Memory B cell (primary cell): ENCODE measurements around the gene FBXL7.

ENCODE experiments used
- ATAC-seq: fragments of 150-1000 bp; cut with Tn5 transposase; 2 replicates; pipeline ENCODE4 v1.10.0; 2021; ENCODE audit warnings: low read depth, mild to moderate bottlenecking, moderate library complexity
- DNase-seq, 2 donors: peaks; one replicate each; pipeline ENCODE4 v3.0.0; 2022; ENCODE audit warnings: low spot score in 2 of 2
- H3K27ac Mint-ChIP-seq: one replicate; pipeline ENCODE4 v1.8.0; 2022; ENCODE audit warnings: mild to moderate bottlenecking, moderate library complexity, mixed read lengths
- H3K27me3 Mint-ChIP-seq: one replicate; pipeline ENCODE4 v1.8.0; 2022; ENCODE audit warnings: mixed read lengths
- H3K36me3 Mint-ChIP-seq: one replicate; pipeline ENCODE4 v1.8.0; 2022; ENCODE audit warnings: mild to moderate bottlenecking, mixed read lengths
- H3K4me1 Mint-ChIP-seq: one replicate; pipeline ENCODE4 v1.8.0; 2022; ENCODE audit warnings: mixed read lengths
- H3K4me3 Mint-ChIP-seq: one replicate; pipeline ENCODE4 v1.8.0; 2022; ENCODE audit warnings: mild to moderate bottlenecking, moderate library complexity, mixed read lengths
- H3K9me3 Mint-ChIP-seq: one replicate; pipeline ENCODE4 v1.8.0; 2022; ENCODE audit warnings: mixed read lengths

The FBXL7 gene

DNA sequence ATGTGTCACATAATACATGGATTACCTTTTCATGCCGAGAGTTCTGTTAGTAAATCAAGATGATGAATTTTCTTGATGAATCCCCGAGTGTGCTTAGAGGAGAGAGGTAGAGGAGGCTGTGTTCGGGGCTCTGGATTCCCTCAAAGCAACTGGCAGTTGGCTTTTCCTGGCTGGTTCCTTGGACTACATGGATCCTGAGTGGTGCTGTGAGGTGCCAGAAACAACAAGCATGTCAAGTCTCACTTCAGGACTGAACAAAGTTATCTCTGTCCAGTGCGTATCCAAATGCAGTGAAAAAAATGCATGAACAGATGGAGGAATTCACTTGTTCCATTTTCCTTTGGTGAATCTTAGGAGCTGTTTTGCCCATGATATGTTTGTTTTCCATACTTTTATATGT lies 231.7 kb downstream of the FBXL7 start:
- Mint-ChIP-seq H3K4me3 (no peak overlapping the region), H3K4me1 (no peaks in the 10 kb centered on the region), H3K36me3 (no peaks in the 10 kb centered on the region), H3K27me3 (no peaks in the 10 kb centered on the region), H3K9me3 (peaks cover 12% of the 10 kb centered on the region), H3K27ac (no peak overlapping the region)
- ATAC-seq (no peak), DNase-seq (no peak)

DNA sequence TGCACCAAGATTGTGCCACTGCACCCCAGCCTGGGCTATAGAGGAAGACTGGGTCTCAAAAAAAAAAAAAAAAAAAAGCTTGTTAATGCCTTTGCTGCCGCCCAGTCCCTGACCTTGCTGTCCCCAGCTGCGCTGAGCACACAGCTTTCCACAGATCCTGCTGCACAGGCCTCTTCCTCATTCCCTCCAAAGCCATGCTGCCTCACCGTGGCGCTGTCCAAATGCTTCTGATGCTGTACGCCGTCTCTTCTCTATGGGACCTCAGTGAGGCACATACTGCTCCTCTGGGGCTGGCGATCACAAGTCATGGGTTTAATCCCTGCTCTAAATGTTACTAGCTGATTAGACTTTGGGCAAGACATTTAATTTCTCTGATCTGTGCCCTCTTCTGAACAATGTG lies 234.1 kb downstream of the FBXL7 start:
- DNase-seq, result no peak
- Mint-ChIP-seq H3K27ac (no peak overlapping the region), H3K4me1 (no peaks in the 10 kb centered on the region), H3K36me3 (no peaks in the 10 kb centered on the region), H3K27me3 (no peaks in the 10 kb centered on the region), H3K4me3 (no peak overlapping the region), H3K9me3 (peaks cover 8% of the 10 kb centered on the region)
- no peak for ATAC-seq

DNA sequence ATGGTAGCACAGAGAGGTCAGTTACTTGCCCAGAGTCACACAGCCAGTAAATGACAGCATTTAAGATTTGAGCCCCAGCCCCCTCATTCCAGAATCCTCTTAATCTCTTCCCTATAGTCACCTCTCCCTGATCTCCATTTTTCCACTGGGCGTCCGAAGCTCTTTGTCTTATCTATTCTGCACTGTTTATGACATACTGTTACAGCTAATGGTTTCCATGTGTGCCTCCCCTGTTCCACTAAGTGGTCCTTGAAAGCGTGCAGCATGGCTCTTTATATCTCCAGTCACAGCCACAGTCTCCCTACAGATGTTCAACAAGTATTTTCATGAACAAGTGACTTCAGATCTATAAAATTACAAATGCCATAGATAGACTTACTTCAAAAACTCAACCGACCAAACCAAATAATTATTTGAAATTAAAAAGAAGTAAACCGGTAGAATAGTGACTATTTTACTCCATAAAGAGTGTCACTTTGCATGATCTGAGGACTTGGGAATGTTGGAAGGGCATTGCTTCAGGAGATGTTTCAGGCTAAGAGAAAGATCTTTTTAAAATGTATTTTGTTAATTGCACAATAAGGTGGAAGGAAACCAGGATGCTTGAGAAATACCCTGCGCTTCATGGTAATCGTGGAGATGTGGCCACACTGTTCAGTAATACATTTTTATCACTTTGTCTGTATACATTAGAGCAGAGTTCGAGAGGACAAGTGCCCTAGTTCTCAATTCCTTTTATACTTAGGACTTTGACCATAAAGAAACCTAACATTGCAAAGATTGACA lies 237.2 kb downstream of the FBXL7 start:
- Mint-ChIP-seq H3K36me3 (no peaks in the 10 kb centered on the region), H3K27me3 (no peaks in the 10 kb centered on the region), H3K9me3 (peaks cover 6% of the 10 kb centered on the region), H3K27ac (no peak overlapping the region), H3K4me1 (no peaks in the 10 kb centered on the region), H3K4me3 (no peak overlapping the region)
- no peak for DNase-seq
- ATAC-seq, result no peak

DNA sequence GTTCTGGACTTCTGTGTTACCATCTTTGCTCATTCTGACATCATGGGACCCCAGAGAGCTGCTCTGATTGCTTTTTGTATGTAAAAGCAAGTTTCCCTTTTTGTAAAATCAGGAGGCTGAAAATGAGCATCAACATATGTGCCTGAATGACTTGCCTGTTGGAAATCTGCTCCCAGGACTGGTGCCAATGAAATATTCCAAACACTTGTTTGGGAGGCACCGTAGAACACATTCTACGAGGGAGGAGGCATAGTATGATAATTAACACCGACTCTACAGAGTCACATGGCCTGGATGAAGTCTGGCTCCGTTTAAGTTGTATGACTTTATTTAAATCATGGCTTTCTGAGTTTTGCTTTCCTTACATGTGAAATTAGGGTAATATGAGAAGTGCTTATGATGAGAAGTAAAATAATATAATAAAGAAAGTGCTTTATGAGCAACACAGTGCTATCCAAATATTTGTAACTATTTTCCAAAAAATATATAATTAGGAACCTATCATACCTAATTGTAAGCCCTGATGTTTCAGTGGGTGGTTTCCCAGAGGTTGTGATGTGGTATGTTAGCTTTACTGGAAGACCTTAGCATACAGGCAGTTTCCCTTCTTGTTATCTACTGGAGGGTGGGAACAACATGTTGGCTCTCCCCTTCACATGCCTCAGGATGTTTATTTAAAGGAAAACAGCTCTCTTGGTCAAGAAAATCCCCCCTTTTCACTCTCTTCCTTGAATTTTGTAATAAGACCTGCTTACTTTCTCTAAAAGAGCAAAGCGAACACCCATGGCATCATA lies 238.1 kb downstream of the FBXL7 start:
- no peaks in the 10 kb centered on the region for H3K4me1 Mint-ChIP-seq
- no peaks in the 10 kb centered on the region for H3K27me3 Mint-ChIP-seq
- H3K9me3 Mint-ChIP-seq, result peaks cover 7% of the 10 kb centered on the region
- no peak overlapping the region for H3K27ac Mint-ChIP-seq
- DNase-seq (no peak), ATAC-seq (no peak)
- no peak overlapping the region for H3K4me3 Mint-ChIP-seq
- H3K36me3 Mint-ChIP-seq, result no peaks in the 10 kb centered on the region

DNA sequence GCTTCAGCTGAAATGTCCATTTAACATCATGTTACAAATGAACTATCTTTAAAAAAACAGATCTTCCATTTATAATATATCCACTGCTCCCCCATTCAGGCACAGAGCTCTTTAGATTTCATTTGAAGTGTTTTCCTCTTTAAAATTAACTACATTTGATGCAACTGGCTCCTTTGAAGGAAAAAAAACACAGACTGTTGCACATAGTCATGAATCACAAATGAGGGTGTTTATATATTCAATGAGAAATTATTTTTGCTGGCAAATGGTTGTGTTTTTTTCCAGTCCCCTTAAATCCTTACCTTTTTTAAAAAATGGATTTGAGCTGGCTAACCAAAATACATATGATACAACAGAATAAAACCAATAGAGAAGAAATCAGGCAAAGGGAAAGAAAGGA lies 240.4 kb downstream of the FBXL7 start:
- Mint-ChIP-seq H3K4me3 (no peak overlapping the region), H3K9me3 (peaks cover 7% of the 10 kb centered on the region), H3K27ac (no peak overlapping the region), H3K4me1 (no peaks in the 10 kb centered on the region), H3K27me3 (no peaks in the 10 kb centered on the region), H3K36me3 (no peaks in the 10 kb centered on the region)
- ATAC-seq (no peak), DNase-seq (no peak)

DNA sequence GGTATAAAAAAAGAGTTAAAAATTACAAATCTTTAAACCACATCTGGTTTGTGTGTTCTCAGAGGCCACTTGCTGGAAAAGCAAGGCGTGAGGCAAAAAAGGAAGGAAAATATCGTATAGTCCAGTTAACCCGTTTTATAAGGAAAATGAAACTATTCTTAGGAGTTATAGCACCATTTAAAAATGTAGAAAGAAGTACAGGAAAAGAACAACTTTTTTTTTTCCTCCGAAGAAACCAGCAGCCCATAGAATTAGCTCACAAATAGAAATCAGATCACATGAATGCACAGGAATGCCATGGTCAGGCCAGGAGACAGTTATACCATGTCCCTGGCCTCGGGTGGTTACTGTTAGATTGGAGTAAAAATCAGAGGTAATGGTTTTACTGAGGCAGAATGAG lies 241.6 kb downstream of the FBXL7 start:
- no peak for DNase-seq
- Mint-ChIP-seq H3K9me3 (peaks cover 6% of the 10 kb centered on the region), H3K4me3 (no peak overlapping the region), H3K4me1 (no peaks in the 10 kb centered on the region), H3K36me3 (no peaks in the 10 kb centered on the region), H3K27ac (no peak overlapping the region), H3K27me3 (no peaks in the 10 kb centered on the region)
- ATAC-seq, result no peak

DNA sequence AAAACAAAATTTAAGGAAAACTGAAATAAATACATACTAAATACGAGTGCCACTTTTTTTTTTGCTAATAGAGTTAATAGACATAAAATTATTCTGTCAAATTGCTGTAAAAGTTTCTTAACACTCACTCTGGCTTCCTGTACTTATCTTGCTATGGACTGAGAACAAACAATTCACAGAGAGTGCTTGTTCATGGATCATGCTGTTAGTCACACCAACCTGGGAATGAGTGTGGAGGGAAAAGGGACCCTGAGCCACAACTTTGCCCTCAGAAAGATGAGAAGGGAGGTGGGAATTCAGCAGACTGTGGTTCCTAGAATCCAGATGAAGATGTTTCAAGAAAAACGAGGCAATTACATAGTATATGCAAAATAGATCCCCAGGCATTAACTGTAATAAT lies 246.9 kb downstream of the FBXL7 start:
- Mint-ChIP-seq H3K36me3 (no peaks in the 10 kb centered on the region), H3K4me3 (no peak overlapping the region), H3K9me3 (peaks cover 4% of the 10 kb centered on the region), H3K4me1 (no peaks in the 10 kb centered on the region), H3K27me3 (no peaks in the 10 kb centered on the region), H3K27ac (no peak overlapping the region)
- no peak for DNase-seq
- no peak for ATAC-seq

DNA sequence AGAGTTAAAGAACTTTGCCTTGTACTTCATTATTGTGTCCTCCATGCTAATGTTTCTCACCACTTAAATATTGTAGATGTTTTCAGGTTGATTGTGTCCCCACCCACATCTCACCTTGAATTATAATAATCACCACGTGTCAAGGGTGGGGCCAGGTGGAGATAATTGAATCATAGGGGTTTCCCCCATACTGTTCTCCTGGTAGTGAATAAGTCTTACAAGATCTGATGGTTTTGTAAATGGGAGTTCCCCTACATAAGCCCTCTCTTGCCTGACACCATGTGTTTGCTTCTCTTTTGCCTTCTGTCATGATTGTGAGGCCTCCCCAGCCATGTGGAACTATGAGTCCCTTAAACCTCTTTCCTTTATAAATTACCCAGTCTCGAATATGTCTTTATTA lies 248.3 kb downstream of the FBXL7 start:
- no peaks in the 10 kb centered on the region for H3K4me1 Mint-ChIP-seq
- no peaks in the 10 kb centered on the region for H3K36me3 Mint-ChIP-seq

DNA sequence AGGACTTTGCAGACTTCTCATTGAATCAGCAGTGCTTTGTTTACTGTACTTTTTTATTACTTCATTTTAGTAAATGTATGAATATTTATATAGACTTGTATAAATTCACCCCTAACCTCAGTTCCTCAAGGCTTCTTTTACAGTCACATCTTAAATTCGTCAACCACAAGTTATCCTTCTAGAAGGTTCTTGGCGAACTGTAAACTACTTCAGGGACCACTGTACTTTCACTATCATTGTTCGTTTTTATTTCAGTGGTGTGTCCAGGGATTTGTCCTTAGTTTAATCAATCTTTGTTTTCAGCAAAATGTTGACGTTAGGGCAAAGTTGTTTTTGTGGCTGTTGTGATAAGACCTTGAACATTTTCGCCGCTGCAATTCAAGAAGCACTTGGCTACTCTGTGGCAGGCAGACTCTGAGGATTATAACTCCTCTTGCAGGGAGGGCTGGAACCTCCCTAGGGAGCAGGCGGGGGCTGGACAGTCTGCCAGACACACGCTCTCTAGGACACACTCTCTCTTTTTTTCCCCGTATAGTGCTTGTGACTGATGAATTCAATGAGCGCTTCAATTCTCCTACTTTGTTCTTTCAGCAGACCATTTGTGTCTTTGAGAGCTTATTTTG lies 252.8 kb downstream of the FBXL7 start:
- H3K27ac Mint-ChIP-seq, result no peak overlapping the region
- no peak for ATAC-seq
- DNase-seq, result no peak
- H3K4me1 Mint-ChIP-seq, result no peaks in the 10 kb centered on the region
- H3K9me3 Mint-ChIP-seq, result no peaks in the 10 kb centered on the region
- no peaks in the 10 kb centered on the region for H3K27me3 Mint-ChIP-seq
- H3K36me3 Mint-ChIP-seq, result no peaks in the 10 kb centered on the region
- no peak overlapping the region for H3K4me3 Mint-ChIP-seq

More for the DNA sequence above, 248.3 kb downstream of the FBXL7 start:
- Mint-ChIP-seq H3K9me3 (peaks cover 2% of the 10 kb centered on the region), H3K27me3 (no peaks in the 10 kb centered on the region), H3K27ac (no peak overlapping the region), H3K4me3 (no peak overlapping the region)
- ATAC-seq (no peak), DNase-seq (no peak)

DNA sequence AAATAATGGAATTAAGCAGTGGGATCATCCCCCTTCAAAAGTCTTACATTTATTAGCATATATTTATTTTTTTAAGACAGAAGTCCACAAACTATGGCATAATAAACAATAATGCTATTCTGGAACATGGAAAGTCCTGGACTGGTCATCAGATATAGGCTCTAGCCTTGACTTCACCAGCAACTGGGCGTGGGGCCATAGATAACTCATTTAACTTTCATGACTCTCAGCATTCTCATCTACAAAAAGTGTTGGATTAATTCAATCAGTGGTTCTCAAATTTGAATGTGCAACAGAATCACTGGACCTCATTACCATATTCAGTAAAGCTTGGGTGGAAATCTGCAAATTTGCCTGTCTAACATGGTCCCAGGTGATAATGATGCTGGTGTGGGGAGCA lies 253.8 kb downstream of the FBXL7 start:
- H3K27ac Mint-ChIP-seq, result no peak overlapping the region
- H3K27me3 Mint-ChIP-seq, result no peaks in the 10 kb centered on the region
- no peaks in the 10 kb centered on the region for H3K9me3 Mint-ChIP-seq
- ATAC-seq (no peak), DNase-seq (no peak)
- H3K4me3 Mint-ChIP-seq, result no peak overlapping the region
- H3K4me1 Mint-ChIP-seq, result no peaks in the 10 kb centered on the region
- no peaks in the 10 kb centered on the region for H3K36me3 Mint-ChIP-seq

DNA sequence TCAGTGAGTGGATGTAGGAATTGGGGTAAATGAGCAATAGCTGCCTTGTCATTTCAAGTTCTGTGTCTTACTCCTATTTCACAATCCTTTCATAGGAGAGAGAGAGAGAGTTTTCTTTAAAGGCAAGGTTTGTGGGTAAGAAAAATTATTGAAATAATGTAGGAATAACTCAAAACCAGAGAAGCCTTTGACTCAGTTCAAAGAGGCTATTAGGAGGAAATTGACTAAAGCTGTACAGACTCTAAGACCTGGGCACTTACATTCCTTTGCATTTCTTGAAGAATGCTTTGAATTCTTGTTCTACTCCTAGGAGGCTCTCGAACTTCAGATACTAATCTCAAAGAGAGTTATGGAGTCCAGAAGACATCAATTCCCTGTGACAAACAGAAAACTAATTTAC lies 257.1 kb downstream of the FBXL7 start:
- Mint-ChIP-seq H3K27ac (no peak overlapping the region), H3K4me1 (no peaks in the 10 kb centered on the region), H3K27me3 (no peaks in the 10 kb centered on the region), H3K36me3 (no peaks in the 10 kb centered on the region), H3K4me3 (no peak overlapping the region), H3K9me3 (no peaks in the 10 kb centered on the region)
- no peak for ATAC-seq
- no peak for DNase-seq

DNA sequence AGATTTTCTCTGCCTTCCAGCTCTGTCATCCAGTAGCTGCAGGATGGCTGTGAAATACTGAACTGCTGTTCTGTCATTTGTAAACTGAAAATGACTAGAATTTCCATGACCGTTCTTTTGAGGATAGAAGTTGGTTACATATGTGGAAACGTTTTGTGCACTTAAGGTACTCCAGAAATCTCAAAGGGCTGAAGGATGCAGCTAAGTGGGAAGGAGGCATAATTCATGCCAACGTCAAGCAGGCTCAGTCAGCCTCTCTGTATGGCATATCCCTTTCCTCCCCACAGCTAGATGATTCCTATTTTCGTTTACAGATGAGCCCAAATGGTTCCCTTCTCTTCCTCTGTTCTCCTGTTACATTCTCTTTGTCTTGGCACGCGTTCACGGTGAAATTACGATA lies 257.6 kb downstream of the FBXL7 start:
- H3K27ac Mint-ChIP-seq, result no peak overlapping the region
- H3K4me1 Mint-ChIP-seq, result no peaks in the 10 kb centered on the region
- ATAC-seq (no peak), DNase-seq (no peak)
- no peaks in the 10 kb centered on the region for H3K27me3 Mint-ChIP-seq
- H3K9me3 Mint-ChIP-seq, result no peaks in the 10 kb centered on the region
- no peaks in the 10 kb centered on the region for H3K36me3 Mint-ChIP-seq
- H3K4me3 Mint-ChIP-seq, result no peak overlapping the region

DNA sequence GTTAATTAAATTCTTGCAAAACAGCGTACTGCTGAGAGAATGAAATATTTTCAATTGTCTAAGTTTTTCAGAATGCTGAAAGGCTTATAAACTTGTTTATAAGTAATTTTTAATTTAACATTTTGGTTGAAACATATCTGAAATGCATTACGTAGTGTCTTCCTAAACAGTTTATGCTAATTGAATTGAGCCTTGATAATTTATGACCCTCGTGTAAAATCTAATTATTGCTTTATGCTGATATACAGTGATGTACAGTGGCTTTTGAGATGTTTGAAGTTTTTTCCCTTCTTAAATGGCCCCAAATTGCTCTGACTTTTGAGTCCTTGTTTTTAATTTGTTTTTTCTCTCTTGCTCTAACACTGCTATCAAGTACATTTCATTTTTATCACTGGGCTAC lies 262.7 kb downstream of the FBXL7 start:
- no peak overlapping the region for H3K27ac Mint-ChIP-seq
- H3K4me3 Mint-ChIP-seq, result no peak overlapping the region
- no peaks in the 10 kb centered on the region for H3K36me3 Mint-ChIP-seq
- peaks cover 5% of the 10 kb centered on the region for H3K9me3 Mint-ChIP-seq
- ATAC-seq (no peak), DNase-seq (no peak)
- no peaks in the 10 kb centered on the region for H3K4me1 Mint-ChIP-seq
- no peaks in the 10 kb centered on the region for H3K27me3 Mint-ChIP-seq

DNA sequence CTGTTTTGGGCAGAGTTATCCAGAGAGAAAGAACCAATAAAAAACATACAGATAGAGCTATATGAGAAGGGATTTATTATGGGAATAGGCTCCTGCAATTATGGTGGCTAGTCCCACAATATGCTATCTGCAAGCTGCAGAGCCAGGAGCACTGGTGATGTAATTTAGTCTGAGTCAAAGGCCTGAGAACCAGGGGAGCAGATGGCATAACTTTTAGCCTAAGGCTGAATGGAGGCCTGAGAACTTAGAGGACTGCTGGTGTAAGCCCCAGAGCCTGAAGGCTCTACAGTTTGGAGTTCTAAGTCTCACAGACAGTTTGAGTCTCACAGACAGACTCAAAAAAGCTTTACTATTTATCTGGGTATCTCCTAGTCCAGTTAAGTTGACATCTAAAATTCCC lies 263.8 kb downstream of the FBXL7 start:
- Mint-ChIP-seq H3K27ac (no peak overlapping the region), H3K4me3 (no peak overlapping the region), H3K27me3 (no peaks in the 10 kb centered on the region), H3K9me3 (peaks cover 5% of the 10 kb centered on the region), H3K36me3 (no peaks in the 10 kb centered on the region), H3K4me1 (no peaks in the 10 kb centered on the region)
- ATAC-seq (no peak), DNase-seq (no peak)
